ENCODE results near the gene EPHB1. TPM values are rescaled to one million over a fixed set of nuclear protein-coding genes. Genes with fewer than 3 reads are reported as not detected.

Gene EPHB1
- polyA plus RNA-seq, 1 donor from 2014 or later, result 18.7 TPM

- H3K9me3 ChIP-seq (ENCODE audit: low read length), result no peaks in the 10 kb centered on the region
- H4K20me1 ChIP-seq (ENCODE audit: insufficient read depth), result no peaks in the 10 kb centered on the region
- H3K9me2 ChIP-seq (ENCODE audit: insufficient read depth, low read length), result no peaks in the 10 kb centered on the region
- H3K4me2 ChIP-seq (ENCODE audit: low read length), result no peak overlapping the region
- no peak overlapping the region for H3K9ac ChIP-seq (ENCODE audit: low read length)
- no peak for TF ChIP-seq MXI1 (conservative IDR thresholded peaks at IDR 0.05; ENCODE audit: poor library complexity, severe bottlenecking)
- no peak for TF ChIP-seq RAD21 (conservative IDR thresholded peaks at IDR 0.05)
- TF ChIP-seq REST (IDR thresholded peaks at IDR 0.05; ENCODE audit: borderline replicate concordance), result no peak
- TF ChIP-seq SMC3 (conservative IDR thresholded peaks at IDR 0.05; ENCODE audit: poor library complexity), result no peak
- no peak for TF ChIP-seq TAF1 (IDR thresholded peaks at IDR 0.05; ENCODE audit: low read depth)
- no peak for TF ChIP-seq CTCF (IDR thresholded peaks at IDR 0.05; ENCODE audit: poor library complexity, severe bottlenecking)
- no peak for TF ChIP-seq EP300 (conservative IDR thresholded peaks at IDR 0.05; ENCODE audit: poor library complexity, severe bottlenecking)
- no peak overlapping the region for H3K27ac ChIP-seq (ENCODE audit: low read length)
- H3K79me2 ChIP-seq (replicated peaks; ENCODE audit: insufficient read depth, low read length), result peaks cover 23% of the 10 kb centered on the region
- no peak overlapping the region for H3K4me3 ChIP-seq (ENCODE audit: low read length)
- no peaks in the 10 kb centered on the region for H3F3A ChIP-seq (ENCODE audit: insufficient read depth, low read length, poor library complexity, severe bottlenecking)
- H3K27me3 ChIP-seq (ENCODE audit: insufficient read depth, low read depth, low read length), result no peaks in the 10 kb centered on the region
- H3K36me3 ChIP-seq (ENCODE audit: insufficient read depth, low read length), result no peaks in the 10 kb centered on the region
- no peak overlapping the region for H2AFZ ChIP-seq (ENCODE audit: low read depth, low read length)
Observed at GRCh38 chr3:134839422-134839821, 44.4 kb downstream of the EPHB1 start.

- no peaks in the 10 kb centered on the region for H3K27me3 ChIP-seq (ENCODE audit: insufficient read depth, low read depth, low read length)
- no peaks in the 10 kb centered on the region for H4K20me1 ChIP-seq (ENCODE audit: insufficient read depth)
- H3K36me3 ChIP-seq (ENCODE audit: insufficient read depth, low read length), result no peaks in the 10 kb centered on the region
- H3K79me2 ChIP-seq (replicated peaks; ENCODE audit: insufficient read depth, low read length), result peaks cover 23% of the 10 kb centered on the region
- H3K9ac ChIP-seq (ENCODE audit: low read length), result no peak overlapping the region
- H2AFZ ChIP-seq (ENCODE audit: low read depth, low read length), result no peak overlapping the region
- no peak overlapping the region for H3K4me3 ChIP-seq (ENCODE audit: low read length)
- H3K4me2 ChIP-seq (ENCODE audit: low read length), result no peak overlapping the region
- no peaks in the 10 kb centered on the region for H3F3A ChIP-seq (ENCODE audit: insufficient read depth, low read length, poor library complexity, severe bottlenecking)
- H3K9me2 ChIP-seq (ENCODE audit: insufficient read depth, low read length), result no peaks in the 10 kb centered on the region
- TF ChIP-seq EZH2 (IDR thresholded peaks at IDR 0.05; ENCODE audit: borderline replicate concordance, insufficient read depth, low read length, poor library complexity, severe bottlenecking) (no peak), TAF1 (IDR thresholded peaks at IDR 0.05; ENCODE audit: low read depth) (no peak), CTCF (IDR thresholded peaks at IDR 0.05; ENCODE audit: poor library complexity, severe bottlenecking) (no peak), EP300 (conservative IDR thresholded peaks at IDR 0.05; ENCODE audit: poor library complexity, severe bottlenecking) (no peak), MXI1 (conservative IDR thresholded peaks at IDR 0.05; ENCODE audit: poor library complexity, severe bottlenecking) (no peak), POLR2AphosphoS5 (IDR thresholded peaks at IDR 0.05) (no peak), REST (IDR thresholded peaks at IDR 0.05; ENCODE audit: borderline replicate concordance) (no peak), SMC3 (conservative IDR thresholded peaks at IDR 0.05; ENCODE audit: poor library complexity) (no peak), RAD21 (conservative IDR thresholded peaks at IDR 0.05) (no peak)
- no peaks in the 10 kb centered on the region for H3K9me3 ChIP-seq (ENCODE audit: low read length)
- H3K27ac ChIP-seq (ENCODE audit: low read length), result no peak overlapping the region
Observed at GRCh38 chr3:134839990-134840389, 44.9 kb downstream of the EPHB1 start.
